Measurements from ENCODE around the gene SEMA3B.
"Not testable (repeated sequence)": the region's sequence is repeated elsewhere in the genome, so short reads cannot be mapped to it uniquely, and the experiment has no call there.

Gene SEMA3B

DNA sequence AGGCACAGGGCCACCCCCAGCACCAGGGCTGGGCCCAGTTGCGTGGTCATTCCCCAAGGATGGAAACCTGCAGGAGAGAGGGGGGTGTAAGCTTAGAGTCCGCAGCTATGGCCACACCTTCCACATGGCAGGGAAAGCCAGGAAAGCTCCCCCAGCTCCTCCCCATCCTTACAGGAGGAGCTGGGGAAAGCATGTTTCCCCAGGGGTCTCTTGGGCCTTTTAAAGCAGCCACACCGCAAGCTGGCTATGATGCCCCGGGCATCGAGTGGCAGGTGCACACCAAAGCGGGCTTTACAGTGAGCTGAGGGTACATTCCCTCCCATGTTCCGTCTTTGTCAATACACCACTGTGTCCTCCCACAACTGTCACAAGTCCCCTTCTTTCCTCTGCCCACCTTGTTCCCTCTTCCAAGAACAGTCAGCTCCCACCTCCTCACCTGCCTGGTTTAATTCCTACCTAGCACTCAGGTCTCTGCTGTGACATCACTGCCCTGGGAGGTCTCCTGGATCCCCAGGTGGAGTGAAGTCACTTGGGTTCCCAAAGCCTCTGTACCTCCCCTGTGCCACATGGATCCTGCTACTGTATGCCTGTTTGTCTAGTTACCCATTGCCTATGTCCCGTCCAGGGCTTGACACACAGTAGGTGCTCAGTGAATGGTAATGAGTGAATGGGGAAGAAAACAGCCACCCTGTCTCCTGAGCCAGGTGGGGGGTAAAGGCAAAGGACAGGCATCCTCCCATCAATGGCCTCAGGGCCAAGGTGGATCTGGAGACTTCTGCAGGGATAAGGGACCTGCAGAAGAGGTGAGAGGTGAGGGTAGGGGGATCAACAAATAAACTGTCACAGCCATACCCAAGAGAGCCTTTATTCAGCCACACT is 26.8 kb downstream of the SEMA3B start:
- DNase-seq: no peak

DNA sequence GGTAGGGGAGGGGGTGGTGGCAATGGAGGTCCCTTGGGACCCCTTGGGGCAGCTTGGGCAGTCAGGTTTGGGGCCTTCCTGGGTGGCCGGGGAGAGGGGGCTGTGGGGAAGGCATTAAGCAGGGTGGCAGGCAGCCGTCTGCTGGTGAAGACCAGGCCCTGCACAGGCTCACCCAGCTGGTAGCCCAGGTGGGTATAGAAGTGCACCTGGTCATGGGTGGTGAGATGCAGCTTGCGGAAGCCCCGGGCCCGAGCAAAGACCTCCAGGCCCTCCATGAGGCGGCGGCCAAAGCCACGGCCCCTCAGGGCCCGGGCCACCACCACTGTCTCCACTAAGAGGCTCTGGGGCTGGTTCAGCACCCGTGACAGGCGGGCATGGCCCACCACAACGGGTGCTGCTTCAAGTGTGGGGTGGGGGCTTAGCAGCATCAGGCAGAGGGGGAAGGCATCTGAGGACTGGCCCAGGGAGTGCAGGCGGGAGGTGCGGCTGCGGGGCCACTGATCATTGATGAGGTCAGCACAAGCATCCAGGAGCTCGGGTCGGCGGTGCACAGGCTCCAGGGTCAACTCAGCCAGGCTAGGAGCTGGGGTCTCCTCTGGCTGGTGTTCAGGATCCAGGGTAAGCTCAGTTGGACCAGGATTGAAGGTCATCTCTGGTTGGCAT is 27.9 kb downstream of the SEMA3B start:
- no peak for DNase-seq

DNA sequence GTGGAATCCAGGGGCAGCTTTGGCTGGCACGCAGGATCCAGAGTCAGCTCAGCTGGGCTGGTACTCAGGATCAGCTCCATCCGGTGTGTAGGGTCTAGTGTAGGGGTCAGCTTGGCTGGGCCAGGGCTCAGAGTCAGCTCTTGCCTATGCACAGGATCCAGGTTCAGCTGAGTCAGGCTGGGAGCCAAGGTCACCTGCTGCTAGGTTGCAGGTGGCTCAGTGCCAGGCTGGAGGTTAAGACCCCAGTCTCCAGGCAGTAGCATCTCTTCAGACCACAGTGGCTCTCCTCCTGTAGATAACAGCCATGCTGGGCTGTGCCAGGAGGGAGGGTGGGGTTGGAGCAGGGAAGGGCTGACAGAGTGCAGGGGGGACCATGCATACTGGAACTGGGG is 28.4 kb downstream of the SEMA3B start:
- DNase-seq: no peak

DNA sequence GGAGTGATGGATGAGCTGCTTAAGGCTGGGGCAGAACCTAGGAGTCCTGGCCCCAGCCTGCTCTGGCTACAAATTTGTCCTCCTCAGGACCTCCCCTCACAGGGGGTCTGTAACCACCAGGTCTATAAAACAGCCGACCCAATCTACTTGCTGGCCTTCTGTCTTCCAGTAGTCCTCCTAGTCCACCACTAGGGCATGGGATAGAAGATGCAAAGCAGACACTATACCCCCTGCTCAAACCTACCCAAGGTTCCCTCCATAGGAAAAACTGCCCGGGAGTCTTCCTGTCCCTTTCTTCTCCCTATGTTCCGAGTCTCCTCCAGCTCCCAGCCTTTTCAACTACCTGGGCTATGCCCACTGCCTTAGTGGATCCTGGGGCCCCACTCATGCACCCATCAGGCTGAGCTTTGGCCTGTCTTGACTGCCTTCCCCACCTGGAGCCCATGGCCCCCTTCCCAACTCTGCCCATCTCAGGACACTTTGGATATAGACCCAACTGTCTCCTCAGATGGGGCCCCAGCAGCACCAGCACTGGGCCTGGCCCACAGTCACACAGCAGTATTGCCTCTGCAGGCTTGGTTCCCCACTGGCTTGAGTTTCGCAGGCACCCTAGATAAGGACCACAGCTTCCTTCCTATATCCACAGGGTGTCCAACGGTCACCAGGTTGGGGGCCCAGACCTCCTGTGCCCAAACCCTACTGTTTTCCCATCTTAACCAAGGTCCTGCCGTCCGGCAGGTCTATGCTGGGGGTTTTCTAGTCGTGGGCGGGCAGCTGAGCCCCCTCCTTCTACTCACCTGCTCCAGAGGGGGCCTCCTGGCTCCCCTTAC is 29.2 kb downstream of the SEMA3B start:
- no peak for DNase-seq

DNA sequence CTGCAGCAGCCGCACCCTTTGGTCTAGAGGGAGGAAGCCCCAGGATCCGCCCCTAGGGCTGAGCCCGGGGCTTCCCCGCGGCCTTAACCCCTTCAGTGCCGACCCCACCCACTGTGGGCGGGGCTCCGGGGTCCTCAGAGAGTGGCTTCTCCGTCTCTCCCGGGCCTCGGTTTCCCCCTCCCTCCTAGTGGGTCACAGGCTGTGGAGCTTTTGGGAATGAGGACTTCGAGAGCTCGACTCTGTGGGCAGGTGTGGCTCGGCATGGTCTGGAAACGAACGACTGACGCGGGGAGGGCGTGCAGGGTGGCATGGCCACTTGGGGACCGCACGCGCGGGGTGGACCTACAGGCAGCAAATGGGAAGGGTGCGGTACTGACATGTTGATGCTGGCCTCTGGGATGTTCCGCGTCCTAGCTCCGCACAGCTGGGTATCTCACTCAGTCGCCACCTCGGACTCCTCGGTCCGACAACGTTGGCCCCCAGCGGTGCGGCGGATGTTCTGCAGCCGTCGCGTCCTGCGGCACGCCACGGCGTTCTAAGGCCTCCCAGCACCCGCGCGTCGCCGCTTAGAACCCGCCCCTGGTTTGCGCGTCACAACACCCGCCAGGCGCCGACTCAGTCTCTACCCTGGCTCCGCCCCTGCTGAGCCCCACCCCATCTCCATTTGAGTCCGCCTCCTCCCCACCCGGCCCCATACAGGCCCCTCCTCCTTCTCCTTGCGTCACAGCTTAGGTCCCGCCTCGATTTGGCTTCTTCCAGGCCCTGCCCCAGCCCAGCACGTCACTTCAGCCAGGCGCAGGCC is 30.1 kb downstream of the SEMA3B start, which contains the start of the genes HYAL3 and NAA80:
TSS of gene HYAL3 (minus strand) at position 570 of the 802 bp plus-strand sequence. CDS start 3,803 bp downstream, outside the sequence.
TSS of gene NAA80 (minus strand) at position 570 of the 802 bp plus-strand sequence. CDS start 1,942 bp downstream, outside the sequence.
- DNase-seq: peak; percentile 97

DNA sequence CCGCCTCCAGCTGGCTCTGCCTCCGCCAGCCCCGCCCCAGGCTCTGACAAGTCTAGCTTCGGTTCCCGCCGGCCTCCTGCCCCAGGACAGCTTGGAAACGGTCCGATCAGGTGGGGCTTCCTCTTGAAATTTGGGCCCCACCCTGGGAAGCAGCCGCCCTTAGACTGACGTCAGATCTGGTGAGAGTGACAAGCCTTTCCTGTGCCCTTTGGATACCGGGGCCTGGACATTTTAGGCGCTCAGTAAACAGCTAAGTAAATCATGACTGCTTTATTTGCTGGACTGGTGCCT is 30.6 kb downstream of the SEMA3B start:
- DNase-seq: no peak

DNA sequence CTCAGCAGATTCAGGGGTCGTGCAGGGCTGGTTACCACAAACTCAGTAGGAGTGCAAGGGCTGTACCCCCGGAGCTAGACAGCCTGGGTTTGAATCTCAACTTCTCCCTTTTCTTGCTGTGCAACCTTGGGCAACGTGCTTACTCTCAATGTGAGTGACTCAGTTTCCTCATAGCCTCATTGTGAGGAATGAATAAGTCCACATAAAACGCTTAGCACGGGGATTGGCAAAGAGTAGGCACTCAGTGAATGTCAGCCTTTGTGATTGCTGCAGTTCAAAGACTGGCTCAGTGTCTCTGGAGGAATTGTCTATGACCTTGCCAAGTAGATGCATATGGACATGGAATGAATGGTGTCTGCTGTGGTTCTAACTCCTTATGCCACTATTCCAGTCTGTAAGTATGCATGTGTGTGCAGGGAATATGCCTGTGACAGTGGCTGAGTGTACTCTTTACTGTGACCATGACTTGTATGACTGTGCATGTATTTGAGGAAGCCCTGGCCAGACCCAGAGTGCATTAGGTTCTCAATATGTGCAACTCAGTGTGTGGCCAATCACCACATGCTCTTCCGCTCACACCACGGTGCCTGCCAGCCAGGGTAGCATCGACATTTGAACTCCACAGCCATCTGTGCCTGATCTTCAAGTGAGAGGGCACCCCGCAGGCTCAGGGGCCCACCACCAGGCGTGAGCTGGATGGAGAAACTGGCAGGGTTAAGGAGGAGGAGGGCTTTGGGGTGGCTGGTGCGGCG is 31.2 kb downstream of the SEMA3B start:
- DNase-seq: no peak

DNA sequence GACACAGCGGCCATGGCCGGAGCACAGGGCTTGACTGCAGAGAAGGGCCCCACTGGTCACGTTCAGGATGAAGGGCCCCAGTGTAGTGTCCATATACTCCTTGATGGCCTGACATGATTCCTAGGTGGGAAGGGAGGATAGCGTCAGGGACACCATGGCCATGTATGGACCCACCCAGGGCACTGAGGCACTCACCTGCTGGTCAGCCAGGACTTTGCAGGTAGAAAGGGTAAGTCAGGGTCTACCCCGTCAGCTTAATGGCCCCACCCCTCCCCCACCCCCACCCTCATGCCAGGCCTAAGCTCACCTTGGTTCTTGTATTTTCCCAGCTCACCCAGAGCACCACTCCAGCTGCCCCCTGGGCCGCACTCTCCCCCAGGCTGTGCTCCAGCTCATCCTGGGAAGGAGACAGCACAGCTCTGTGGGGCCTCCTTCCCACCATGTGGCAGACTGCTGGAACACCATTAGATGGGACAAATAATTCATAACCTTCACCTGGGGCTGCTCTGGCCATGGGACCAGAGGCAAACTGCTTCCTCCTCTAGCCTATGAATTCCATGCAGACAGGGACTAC is 31.8 kb downstream of the SEMA3B start:
- no peak for DNase-seq

DNA sequence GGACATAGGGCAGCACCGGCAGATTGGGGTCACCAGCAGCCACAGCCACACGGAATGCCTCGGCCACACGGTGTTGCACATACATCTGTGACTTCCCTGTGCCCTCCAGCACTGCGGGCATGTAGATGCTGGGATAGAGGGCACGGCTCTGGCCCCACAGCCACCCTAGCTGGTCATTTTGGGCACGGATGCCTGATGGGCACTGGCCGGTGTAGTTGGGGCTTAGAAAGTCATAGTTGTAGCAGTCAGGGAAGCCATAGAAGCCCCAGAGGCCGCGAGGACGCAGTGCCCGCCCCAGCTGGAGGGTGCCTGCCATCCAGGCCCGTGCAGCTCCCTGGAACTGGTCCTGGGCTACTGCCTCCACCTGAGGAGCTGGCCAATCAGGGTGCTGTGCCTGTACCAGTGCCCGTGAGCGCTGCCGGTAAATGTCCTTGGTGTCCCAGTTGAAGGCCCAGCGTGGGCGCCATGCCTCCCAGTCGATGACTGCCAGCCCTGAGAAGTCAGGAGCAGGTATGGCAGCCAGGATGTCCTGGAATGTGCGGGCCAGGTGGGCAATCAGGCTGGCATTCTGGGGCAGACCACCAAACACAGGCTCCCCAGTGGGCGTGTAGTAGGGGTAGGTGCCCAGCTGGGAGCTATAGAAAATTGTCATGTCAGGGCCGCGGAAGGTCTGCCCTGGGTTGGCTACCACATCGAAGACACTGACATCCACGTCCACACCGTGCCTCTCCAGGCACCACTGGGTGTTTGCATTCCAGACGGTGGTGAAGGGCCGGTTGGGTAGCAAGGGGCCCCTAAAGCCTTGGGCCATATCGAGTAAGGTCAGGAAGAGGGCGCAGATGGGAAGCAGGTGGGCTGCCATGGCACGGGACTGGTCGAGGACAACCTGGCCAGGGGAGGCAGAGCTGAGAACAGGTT is 33.4 kb downstream of the SEMA3B start:
- no peak for DNase-seq

DNA sequence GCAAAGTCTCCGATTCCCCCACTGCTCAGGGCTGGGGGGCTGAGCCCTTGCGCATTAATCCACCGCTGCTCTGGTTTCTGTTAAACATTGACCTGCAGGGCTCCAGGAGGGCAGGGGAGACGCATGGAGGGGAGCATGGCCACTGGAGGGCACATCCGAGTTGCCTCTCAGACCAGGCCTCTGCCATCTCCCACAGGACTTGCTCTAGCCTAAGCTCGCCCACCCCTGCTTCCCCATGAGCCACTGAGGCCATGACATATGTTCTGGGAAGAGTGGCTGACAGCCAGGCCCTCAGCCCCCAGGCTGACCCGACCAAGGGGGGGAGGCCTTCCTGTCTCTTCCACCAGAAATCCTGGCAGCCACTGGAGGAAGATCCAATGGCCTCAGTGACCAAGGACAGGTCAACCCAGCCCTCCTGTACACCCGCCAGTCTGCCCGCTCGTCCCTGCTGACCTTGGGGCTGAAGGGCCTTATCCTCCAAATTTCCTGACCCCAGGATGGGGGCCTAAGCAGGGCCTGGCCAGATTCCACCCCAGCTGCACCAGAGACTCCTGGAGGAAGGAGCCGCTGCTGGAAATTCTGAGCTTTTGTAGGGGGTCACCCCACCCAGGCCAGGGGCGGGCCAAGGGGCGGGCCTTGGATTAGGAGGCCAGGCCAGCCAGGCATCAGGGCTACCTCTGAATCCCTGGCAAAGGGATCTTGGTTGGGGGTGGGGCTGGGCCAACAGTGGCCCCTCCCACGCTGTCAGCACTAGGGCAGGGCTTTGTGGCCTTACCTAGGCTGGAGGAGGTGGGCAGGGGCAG is 34.3 kb downstream of the SEMA3B start, which contains the start of gene HYAL1:
TSS of gene HYAL1 (minus strand) at position 562 of the 803 bp plus-strand sequence. CDS start 618 bp downstream, outside the sequence.
- no peak for DNase-seq

DNA sequence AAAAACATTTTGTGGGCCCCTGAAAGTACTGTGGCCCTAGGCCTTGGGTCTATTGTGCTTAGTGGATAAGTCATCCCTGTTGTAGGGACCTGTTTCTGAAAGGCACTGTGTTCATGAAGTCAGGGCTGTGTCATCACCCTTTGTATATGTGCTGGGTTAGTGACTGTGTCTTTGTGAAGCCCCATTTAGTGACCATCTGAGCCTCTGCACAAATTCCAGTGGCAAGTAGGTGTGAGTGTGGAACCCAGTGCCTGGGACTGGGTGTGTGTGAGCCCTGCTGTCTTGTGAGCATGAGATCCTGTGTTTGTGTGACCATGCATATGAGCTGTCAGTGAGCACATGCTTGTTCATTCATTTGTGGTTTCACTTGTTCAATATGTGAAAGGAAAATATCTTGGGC is 35.7 kb downstream of the SEMA3B start:
- no peak for DNase-seq

DNA sequence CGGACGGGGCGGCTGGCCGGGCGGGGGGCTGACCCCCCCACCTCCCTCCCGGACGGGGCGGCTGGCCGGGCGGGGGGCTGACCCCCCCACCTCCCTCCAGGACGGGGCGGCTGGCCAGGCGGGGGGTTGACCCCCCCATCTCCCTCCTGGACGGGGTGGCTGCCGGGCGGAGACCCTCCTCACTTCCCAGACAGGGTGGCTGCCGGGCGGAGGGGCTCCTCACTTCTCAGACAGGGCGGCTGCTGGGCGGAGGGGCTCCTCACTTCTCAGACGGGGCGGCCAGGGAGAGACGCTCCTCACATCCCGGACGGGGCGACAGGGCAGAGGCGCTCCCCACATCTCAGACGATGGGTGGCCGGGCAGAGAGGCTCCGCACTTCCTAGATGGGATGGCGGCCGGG is 43.1 kb downstream of the SEMA3B start:
- not testable (repeated sequence) for DNase-seq

DNA sequence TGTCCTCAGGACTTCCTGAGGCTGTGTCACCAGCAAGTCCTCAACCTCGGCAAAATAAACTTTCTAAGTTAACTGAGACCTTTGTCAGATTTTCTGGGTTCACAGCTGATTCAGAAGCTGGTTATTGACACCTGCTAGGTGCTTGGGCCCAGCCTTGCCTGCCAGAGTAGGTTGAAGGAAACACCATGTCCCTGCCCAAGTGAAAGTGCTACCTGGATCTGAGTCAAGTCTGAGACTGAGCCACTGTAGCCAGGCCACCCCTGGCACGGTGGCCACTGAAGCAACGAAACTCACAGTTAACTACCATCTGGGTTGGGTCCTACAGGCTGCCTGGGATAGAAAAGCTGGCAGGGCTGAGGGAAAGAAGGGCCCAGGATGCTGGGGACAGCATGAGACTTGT is 45.4 kb downstream of the SEMA3B start:
- DNase-seq: no peak

DNA sequence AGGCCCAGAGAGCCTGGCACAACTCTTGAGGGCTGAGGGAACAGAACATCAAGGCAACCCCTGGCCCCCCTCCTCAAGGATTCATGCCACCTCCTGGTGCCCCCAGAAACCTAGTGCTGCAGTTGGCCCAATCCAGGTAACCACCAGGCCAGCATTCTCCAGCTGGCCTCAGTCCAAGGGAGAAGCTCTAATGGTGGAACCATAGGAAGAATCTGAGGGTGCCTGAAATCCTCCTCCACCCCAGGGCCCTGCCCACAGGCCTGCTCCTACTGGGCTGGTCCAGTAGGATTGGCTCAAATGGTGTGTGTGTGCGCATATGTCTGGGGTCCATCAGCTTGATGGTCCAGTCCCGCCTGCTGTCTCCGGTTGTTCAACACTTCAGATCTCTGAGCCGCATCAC is 45.9 kb downstream of the SEMA3B start:
- DNase-seq: no peak

DNA sequence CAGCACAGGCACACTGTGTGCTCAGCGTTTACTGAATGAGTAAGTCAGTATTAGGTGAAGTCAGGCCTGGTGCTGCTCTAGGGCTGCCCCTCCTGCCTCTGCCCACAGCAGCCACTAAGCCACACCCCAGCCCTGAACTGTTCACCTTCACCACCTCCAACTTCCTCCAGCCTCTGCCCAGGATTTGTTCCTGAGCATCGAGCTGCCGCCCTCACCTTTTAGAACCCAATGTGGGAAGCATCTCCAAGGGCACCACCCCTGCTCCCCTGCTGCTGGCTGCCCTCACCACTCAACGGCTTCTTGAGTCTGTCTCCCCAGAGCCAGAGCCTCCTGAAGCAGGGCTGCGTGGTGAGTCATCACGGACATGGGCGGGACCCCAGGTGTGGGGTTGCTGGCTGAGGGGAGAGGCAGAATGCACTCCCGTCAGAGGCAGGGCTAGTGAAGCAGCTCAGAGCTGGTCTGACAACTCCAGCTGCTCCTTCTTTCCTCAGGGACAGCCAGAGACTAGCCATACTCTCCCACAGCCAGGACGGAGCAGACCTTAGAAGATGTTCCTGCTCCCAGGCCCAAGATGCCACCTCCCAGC is 47.8 kb downstream of the SEMA3B start:
- no peak for DNase-seq

DNA sequence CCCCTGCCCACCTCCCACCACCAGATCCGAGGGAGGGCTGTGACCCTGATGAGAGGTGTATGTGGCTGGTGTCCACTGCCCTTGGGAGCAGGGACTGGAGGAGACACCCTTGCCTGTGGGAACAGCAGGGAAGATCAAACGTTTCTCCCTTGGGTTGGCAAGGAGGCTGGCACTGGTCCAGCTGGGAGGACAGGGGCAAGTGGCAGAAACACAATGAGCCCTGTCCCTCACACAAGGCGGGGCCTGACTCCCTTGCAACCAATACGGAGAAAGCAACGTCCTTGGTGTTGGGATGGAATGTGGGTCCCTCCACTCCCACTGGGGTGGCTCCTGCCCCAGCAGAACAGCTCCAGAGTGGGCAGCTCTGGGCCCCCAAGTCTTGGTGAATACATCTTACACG is 48.4 kb downstream of the SEMA3B start:
- DNase-seq: no peak

DNA sequence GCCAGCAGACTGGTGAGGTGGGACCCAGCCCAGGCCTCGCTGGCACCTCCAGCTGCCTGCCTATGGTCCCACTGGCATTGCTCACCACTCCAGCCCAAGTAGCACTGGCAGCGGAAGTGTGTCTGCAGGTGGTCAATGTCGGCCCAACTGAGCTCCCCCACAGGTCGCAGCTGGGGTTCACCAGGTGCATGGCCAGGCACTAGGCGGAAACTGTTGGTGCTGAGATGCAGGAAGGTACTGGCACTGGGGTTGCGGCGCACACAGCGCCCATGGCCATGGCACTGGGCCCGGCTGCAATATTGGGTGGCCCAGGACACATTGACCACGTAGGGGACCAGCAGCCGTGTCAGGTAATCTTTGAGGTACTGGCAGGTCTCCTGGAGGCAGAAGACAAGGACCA is 49.2 kb downstream of the SEMA3B start:
- DNase-seq: no peak

DNA sequence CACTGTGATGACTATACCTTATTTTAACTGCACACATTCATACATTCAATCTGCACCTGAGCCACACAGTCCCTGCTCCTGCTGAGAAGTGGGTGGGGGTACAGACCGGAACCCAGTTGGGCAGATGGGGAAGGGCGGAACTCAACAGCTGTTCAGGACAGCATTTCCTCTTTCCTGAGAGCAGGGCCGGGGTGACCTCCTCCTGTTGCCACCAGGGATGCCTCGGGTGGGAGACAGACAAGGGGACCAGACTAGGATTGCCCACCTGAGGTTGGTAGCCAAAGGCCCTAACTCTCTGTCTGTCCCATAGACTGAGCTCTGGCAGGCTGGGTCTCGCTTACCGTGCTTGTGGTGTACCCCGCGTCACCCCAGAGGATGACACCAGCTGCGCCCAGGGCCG is 49.7 kb downstream of the SEMA3B start:
- no peak for DNase-seq

All from stimulated activated CD4-positive, alpha-beta T cell treated with anti-CD3 and anti-CD28 coated beads, Interleukin-12 subunit alpha, Interleukin-12 subunit beta, amount 100 ng/mL, for 4 hours (primary cell).